ENCODE measurements around the gene MRPL28.
A peak's percentile ranks its signal among the peaks of the same experiment; 100 is the strongest.

The MRPL28 gene

DNA sequence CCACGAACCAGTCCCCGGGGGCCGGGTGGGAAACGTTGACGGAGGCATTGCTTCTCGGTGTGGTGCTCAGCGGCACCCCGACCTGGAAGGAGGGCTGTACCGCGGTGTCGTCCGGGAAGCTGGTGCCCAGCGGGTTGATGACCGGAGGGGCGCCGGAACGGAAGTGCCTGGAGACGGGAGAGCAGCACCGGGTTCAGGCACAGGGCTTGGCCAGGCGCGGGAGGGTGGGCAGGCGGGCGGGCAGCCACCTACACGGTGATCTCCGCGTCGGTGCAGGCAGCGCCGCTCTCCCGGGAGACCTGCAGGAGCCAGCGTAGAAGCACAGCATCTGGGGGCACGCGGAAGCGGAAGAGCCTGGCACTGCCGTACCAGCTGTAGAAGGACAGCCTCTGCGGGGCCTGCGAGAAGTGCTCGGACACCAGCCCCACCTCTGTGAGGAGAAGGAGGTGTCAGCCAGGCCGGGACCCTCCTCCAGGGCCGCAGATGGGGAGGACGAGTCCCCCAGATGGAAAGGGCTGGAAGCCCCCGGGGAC lies 7.1 kb upstream of the MRPL28 start:
- H3K9me3 ChIP-seq (ENCODE audit: insufficient read depth, low read depth, low read length) = no peaks in the 10 kb centered on the region
- H3K36me3 ChIP-seq (ENCODE audit: insufficient read depth, low read depth, low read length) = peaks cover 44% of the 10 kb centered on the region
- no peak overlapping the region for H3K27ac ChIP-seq (ENCODE audit: low read length)
- peaks cover 13% of the 10 kb centered on the region; the same call in 1 of the 2 replicates for H3K4me1 ChIP-seq (ENCODE audit: insufficient read depth, low read length)
- H3K9ac ChIP-seq (ENCODE audit: low read depth, low read length) = no peak overlapping the region
- H3K4me3 ChIP-seq (ENCODE audit: low read length) = no peak overlapping the region
- H3K27me3 ChIP-seq (ENCODE audit: insufficient read depth, low read length) = peaks cover 4% of the 10 kb centered on the region

DNA sequence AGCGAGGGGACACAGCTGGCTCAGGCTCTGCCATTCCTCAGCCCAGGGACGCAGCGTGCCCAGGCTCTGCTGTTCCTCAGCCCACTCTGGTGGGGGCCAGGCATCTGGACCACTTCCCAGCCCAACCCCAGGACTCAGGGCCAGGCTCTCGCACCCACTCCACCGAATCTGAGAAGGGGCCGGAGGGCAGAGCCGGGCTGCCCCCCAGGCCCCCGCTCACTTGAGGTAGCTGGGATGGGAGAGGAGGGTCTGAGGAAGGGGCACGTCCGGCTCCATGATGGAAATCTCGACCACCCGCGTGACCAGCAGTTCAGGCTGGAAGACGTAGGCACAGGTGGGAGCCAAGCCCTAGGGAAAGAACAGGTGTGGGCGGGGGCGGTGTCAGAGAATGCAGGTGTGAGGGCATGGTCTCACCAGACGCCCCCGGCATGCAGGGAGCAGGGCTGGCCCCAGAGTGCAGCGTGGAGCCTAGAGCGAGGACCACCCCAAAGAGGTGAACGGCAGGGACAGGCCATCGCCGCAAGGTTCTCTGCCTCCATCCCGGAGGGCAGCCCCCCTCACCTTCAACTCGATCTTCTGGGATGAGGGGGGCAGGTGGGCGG lies 6.6 kb upstream of the MRPL28 start:
- Histone ChIP-seq H3K4me1 (ENCODE audit: insufficient read depth, low read length) (peaks cover 13% of the 10 kb centered on the region; the same call in 1 of the 2 replicates), H3K4me3 (ENCODE audit: low read length) (no peak overlapping the region), H3K36me3 (ENCODE audit: insufficient read depth, low read depth, low read length) (peaks cover 49% of the 10 kb centered on the region), H3K9ac (ENCODE audit: low read depth, low read length) (no peak overlapping the region), H3K27me3 (ENCODE audit: insufficient read depth, low read length) (no peaks in the 10 kb centered on the region), H3K9me3 (ENCODE audit: insufficient read depth, low read depth, low read length) (no peaks in the 10 kb centered on the region), H3K27ac (ENCODE audit: low read length) (no peak overlapping the region)

- H3K36me3 ChIP-seq (ENCODE audit: insufficient read depth, low read depth, low read length) = peaks cover 56% of the 10 kb centered on the region
- H3K4me1 ChIP-seq (ENCODE audit: insufficient read depth, low read length) = peaks cover 13% of the 10 kb centered on the region; the same call in 1 of the 2 replicates
- H3K9me3 ChIP-seq (ENCODE audit: insufficient read depth, low read depth, low read length) = no peaks in the 10 kb centered on the region
- no peak overlapping the region for H3K4me3 ChIP-seq (ENCODE audit: low read length)
- H3K9ac ChIP-seq (ENCODE audit: low read depth, low read length) = no peak overlapping the region
- no peaks in the 10 kb centered on the region for H3K27me3 ChIP-seq (ENCODE audit: insufficient read depth, low read length)
- no peak overlapping the region for H3K27ac ChIP-seq (ENCODE audit: low read length)
Observed at GRCh38 chr16:375927-376816, 5.8 kb upstream of the MRPL28 start.

- Histone ChIP-seq H3K36me3 (ENCODE audit: insufficient read depth, low read depth, low read length) (peaks cover 56% of the 10 kb centered on the region), H3K4me1 (ENCODE audit: insufficient read depth, low read length) (peaks cover 13% of the 10 kb centered on the region; the same call in 1 of the 2 replicates), H3K27ac (ENCODE audit: low read length) (no peak overlapping the region)
Observed at GRCh38 chr16:375212-375611, 4.9 kb upstream of the MRPL28 start.

DNA sequence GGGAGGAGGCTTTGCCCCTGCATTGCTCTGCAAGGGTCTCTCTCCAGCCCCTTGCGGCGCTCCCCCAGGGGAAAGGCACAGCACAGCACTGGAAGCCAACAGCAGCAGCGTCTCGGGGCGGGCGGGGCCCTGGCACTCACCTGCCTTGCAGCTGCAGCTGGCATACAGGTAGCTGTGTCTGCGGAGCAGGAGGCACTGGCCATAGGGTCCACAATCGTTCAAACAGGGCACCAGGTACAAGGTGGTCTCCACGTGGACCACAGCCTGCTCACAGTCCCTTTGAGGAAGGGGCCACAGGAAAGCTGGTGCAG lies 4.2 kb upstream of the MRPL28 start:
- Histone ChIP-seq H3K27ac (ENCODE audit: low read length) (no peak overlapping the region), H3K27me3 (ENCODE audit: insufficient read depth, low read length) (no peaks in the 10 kb centered on the region), H3K36me3 (ENCODE audit: insufficient read depth, low read depth, low read length) (peaks cover 56% of the 10 kb centered on the region), H3K4me3 (ENCODE audit: low read length) (no peak overlapping the region), H3K9ac (ENCODE audit: low read depth, low read length) (no peak overlapping the region), H3K9me3 (ENCODE audit: insufficient read depth, low read depth, low read length) (no peaks in the 10 kb centered on the region), H3K4me1 (ENCODE audit: insufficient read depth, low read length) (peaks cover 9% of the 10 kb centered on the region; the same call in 1 of the 2 replicates)

More at GRCh38 chr16:375212-375611, 4.9 kb upstream of the MRPL28 start:
- no peaks in the 10 kb centered on the region for H3K27me3 ChIP-seq (ENCODE audit: insufficient read depth, low read length)
- no peak overlapping the region for H3K9ac ChIP-seq (ENCODE audit: low read depth, low read length)
- H3K9me3 ChIP-seq (ENCODE audit: insufficient read depth, low read depth, low read length) = no peaks in the 10 kb centered on the region
- no peak overlapping the region for H3K4me3 ChIP-seq (ENCODE audit: low read length)

GRCh38 chr16:373848-374615 lies 3.7 kb upstream of the MRPL28 start:
- Histone ChIP-seq H3K27ac (ENCODE audit: low read length) (no peak overlapping the region), H3K9ac (ENCODE audit: low read depth, low read length) (no peak overlapping the region), H3K36me3 (ENCODE audit: insufficient read depth, low read depth, low read length) (peaks cover 60% of the 10 kb centered on the region)

GRCh38 chr16:373020-373598 lies 2.8 kb upstream of the MRPL28 start:
- H3K4me3 ChIP-seq (ENCODE audit: low read length) = no peak overlapping the region
- peaks cover 69% of the 10 kb centered on the region for H3K36me3 ChIP-seq (ENCODE audit: insufficient read depth, low read depth, low read length)
- no peak overlapping the region for H3K9ac ChIP-seq (ENCODE audit: low read depth, low read length)
- H3K27me3 ChIP-seq (ENCODE audit: insufficient read depth, low read length) = no peaks in the 10 kb centered on the region
- no peak overlapping the region for H3K27ac ChIP-seq (ENCODE audit: low read length)
- H3K9me3 ChIP-seq (ENCODE audit: insufficient read depth, low read depth, low read length) = no peaks in the 10 kb centered on the region
- H3K4me1 ChIP-seq (ENCODE audit: insufficient read depth, low read length) = peaks cover 5% of the 10 kb centered on the region; the same call in 1 of the 2 replicates

More at GRCh38 chr16:373848-374615, 3.7 kb upstream of the MRPL28 start:
- Histone ChIP-seq H3K9me3 (ENCODE audit: insufficient read depth, low read depth, low read length) (no peaks in the 10 kb centered on the region), H3K27me3 (ENCODE audit: insufficient read depth, low read length) (no peaks in the 10 kb centered on the region), H3K4me3 (ENCODE audit: low read length) (no peak overlapping the region), H3K4me1 (ENCODE audit: insufficient read depth, low read length) (peaks cover 10% of the 10 kb centered on the region; the same call in 1 of the 2 replicates)

DNA sequence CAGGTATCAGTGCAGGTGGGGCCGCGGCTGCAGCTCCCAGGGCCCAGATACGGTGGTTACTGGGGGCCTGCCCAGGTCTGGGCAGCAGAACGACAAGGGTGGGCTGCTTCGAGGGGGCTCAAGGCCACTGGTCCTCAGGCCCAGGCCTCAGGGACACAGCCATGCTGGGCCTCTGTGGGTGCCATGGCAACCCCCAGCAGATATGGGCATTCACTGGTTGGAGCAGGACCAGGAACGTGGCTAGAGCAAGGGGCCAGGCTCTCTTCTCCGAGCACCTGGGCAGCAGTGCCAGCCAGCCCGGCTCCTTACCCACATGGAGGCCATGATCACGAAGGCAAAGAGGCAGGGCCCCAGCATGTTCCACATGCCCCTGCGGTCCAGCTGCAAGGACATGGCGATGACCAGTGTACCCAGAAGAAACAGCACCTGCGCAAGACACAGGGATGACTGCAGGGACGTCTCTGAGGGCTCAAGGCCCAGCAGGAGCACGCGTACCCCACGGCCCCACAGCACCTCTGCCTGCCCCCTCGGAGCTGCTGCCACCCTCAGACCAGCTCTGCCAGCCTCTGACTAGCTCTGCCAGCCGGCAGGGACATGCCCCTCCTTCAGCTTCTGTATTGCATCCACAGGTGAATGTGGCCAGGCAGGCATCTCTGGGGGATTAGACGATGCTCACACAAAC lies 2.1 kb upstream of the MRPL28 start:
- no peak overlapping the region for H3K4me3 ChIP-seq (ENCODE audit: low read length)
- H3K27ac ChIP-seq (ENCODE audit: low read length) = no peak overlapping the region
- no peak overlapping the region for H3K9ac ChIP-seq (ENCODE audit: low read depth, low read length)
- H3K4me1 ChIP-seq (ENCODE audit: insufficient read depth, low read length) = peaks cover 5% of the 10 kb centered on the region; the same call in 1 of the 2 replicates
- H3K36me3 ChIP-seq (ENCODE audit: insufficient read depth, low read depth, low read length) = peaks cover 76% of the 10 kb centered on the region
- H3K27me3 ChIP-seq (ENCODE audit: insufficient read depth, low read length) = no peaks in the 10 kb centered on the region
- no peaks in the 10 kb centered on the region for H3K9me3 ChIP-seq (ENCODE audit: insufficient read depth, low read depth, low read length)

DNA sequence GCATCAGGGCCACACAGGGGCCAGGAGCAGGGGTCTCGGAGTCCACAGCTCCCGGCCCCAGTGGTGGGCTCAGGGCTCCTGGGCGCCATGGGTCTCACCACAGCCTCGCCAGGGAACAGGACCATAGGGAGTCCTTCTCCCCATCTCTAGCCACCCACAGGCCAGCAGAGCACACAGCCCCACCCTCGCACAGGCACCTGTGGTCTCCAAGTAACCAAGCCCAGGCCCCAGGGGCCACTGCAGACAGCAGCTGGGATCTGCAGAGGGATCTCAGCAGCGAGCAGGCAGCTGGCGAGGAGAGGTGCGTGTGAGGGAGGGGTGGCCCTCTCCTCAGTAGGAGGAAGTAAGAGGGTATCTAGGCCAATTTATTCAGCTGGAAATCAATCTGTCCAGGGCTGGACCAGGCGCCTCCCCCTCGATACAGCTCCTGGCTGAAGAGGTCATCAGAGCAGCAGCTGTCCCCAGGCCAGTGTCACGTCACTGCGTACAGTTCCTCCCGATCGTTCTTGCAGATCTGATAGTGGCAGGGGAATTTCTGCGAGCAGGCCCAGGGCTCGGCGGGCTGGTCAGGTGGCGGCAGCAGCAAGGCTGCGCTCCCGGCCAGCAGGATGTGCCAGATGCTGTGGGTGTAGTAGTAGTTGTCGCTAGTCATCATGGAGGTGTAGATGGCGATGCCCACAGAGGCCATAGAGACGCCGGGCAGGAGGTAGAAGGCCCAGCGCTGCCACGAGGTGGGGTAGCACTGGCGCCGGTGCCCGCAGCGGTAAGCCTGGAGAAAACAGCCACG lies 1.4 kb upstream of the MRPL28 start:
- H3K9me3 ChIP-seq (ENCODE audit: insufficient read depth, low read depth, low read length) = no peaks in the 10 kb centered on the region
- peaks cover 5% of the 10 kb centered on the region; the same call in 1 of the 2 replicates for H3K4me1 ChIP-seq (ENCODE audit: insufficient read depth, low read length)
- H3K27me3 ChIP-seq (ENCODE audit: insufficient read depth, low read length) = no peaks in the 10 kb centered on the region
- H3K9ac ChIP-seq (ENCODE audit: low read depth, low read length) = no peak overlapping the region
- no peak overlapping the region for H3K27ac ChIP-seq (ENCODE audit: low read length)
- no peak overlapping the region for H3K4me3 ChIP-seq (ENCODE audit: low read length)
- peaks cover 77% of the 10 kb centered on the region for H3K36me3 ChIP-seq (ENCODE audit: insufficient read depth, low read depth, low read length)

GRCh38 chr16:370979-371514 lies 709 bp upstream of the MRPL28 start:
- Histone ChIP-seq H3K27me3 (ENCODE audit: insufficient read depth, low read length) (no peaks in the 10 kb centered on the region), H3K36me3 (ENCODE audit: insufficient read depth, low read depth, low read length) (peaks cover 76% of the 10 kb centered on the region), H3K9me3 (ENCODE audit: insufficient read depth, low read depth, low read length) (no peaks in the 10 kb centered on the region), H3K4me3 (ENCODE audit: low read length) (peak overlapping the region; percentile 39; the same call in 1 of the 2 replicates), H3K9ac (ENCODE audit: low read depth, low read length) (peak overlapping the region; percentile 7; the same call in 1 of the 2 replicates), H3K27ac (ENCODE audit: low read length) (no peak overlapping the region), H3K4me1 (ENCODE audit: insufficient read depth, low read length) (peaks cover 5% of the 10 kb centered on the region; the same call in 1 of the 2 replicates)

Measured in iPS-20b (cell line).